Measurements from ENCODE around the gene SPNS2.
A peak's percentile ranks its signal among the peaks of the same experiment; 100 is the strongest.

The SPNS2 gene

DNA sequence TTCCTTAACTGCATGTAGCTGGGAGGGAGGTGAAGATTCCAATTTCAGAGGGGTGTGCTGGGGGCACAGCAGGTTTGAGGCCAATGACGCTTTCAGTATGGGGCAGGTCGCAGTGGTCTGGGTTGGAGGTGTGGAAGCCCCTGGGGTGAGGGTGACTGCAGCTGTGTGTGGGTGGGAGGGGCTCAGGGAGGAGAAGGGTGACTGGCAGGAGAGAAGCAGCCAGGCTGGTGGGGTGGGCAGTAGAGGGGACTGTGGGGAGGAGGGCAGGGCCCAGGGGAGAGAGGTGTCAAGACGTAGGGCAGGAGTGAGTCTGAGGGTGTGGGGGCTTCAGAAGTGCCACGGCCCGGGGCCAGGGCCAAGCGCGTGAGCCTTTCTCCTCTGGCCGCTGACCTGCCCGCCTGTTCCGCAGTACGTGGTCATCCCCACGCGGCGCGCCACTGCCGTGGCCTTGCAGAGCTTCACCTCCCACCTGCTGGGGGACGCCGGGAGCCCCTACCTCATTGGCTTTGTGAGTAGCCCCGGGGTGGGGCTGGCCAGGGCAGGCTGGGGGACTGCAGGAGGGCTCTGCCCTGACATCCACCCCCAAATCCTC is 37.1 kb downstream of the SPNS2 start:
- TF ChIP-seq, protein P1, sequence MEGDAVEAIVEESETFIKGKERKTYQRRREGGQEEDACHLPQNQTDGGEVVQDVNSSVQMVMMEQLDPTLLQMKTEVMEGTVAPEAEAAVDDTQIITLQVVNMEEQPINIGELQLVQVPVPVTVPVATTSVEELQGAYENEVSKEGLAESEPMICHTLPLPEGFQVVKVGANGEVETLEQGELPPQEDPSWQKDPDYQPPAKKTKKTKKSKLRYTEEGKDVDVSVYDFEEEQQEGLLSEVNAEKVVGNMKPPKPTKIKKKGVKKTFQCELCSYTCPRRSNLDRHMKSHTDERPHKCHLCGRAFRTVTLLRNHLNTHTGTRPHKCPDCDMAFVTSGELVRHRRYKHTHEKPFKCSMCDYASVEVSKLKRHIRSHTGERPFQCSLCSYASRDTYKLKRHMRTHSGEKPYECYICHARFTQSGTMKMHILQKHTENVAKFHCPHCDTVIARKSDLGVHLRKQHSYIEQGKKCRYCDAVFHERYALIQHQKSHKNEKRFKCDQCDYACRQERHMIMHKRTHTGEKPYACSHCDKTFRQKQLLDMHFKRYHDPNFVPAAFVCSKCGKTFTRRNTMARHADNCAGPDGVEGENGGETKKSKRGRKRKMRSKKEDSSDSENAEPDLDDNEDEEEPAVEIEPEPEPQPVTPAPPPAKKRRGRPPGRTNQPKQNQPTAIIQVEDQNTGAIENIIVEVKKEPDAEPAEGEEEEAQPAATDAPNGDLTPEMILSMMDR (IDR thresholded peaks at IDR 0.05), result no peak
- TF ChIP-seq ZFX (IDR thresholded peaks at IDR 0.05; ENCODE audit: borderline replicate concordance), result no peak
- H3K27ac ChIP-seq, result no peak overlapping the region

DNA sequence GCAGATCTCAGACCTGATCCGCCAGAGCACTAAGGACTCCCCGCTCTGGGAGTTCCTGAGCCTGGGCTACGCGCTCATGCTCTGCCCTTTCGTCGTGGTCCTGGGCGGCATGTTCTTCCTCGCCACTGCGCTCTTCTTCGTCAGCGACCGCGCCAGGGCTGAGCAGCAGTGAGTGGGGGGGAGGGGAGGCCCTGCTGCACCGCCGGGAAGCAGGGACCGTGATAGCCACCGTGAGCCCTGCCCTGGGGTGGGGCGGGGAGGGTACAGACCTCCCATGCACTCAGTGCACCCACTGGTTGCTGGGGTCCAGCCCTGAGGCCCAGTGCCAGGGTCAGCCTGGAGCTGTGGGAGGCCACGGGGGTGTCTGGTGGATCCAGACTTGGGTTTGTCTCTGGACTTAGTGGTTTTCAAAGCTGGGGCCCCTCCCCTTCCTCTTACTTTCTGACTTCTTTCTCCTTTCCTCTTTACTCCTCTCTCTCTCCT is 37.6 kb downstream of the SPNS2 start:
- no peak overlapping the region for H3K27ac ChIP-seq

DNA sequence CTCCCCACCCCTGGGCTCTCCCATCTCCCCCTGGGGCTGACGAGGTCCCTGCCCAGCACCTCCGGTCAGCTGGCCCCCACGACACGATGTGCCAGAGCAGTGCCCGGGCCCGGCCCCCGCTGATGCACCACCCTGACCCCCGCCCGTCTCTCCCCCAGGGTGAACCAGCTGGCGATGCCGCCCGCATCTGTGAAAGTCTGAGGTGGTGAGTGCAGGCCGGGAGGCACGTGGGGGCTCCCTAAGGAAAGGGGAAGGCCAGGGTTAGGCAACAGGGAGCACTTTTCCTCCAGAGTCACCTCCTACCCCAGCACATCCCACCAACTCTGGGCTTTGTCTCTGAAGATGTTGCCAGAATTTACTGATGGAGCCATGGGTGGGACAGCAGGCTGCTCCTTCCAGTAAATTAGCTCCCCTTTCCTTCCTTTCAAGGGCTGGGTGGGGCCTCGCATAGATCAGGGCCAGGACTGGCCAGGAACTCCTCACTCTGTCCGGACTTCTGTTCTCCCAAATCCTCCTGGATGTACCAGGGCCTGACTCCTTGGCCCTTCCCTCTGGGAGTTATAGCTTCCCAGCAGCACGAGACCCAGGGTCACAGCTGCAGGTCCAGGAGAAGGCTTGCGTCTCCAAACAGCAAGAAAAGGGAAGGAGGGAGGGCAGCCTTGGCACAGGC is 38.2 kb downstream of the SPNS2 start:
- H3K27ac ChIP-seq, result peak overlapping the region; percentile 15; the same call in 1 of the 2 replicates
- TF ChIP-seq, protein P1 (IDR thresholded peaks at IDR 0.05), result no peak
- TF ChIP-seq ZFX (IDR thresholded peaks at IDR 0.05; ENCODE audit: borderline replicate concordance), result no peak

More for the DNA sequence above, 37.6 kb downstream of the SPNS2 start:
- TF ChIP-seq ZFX (IDR thresholded peaks at IDR 0.05; ENCODE audit: borderline replicate concordance), result no peak
- TF ChIP-seq, protein P1 (IDR thresholded peaks at IDR 0.05), result no peak

DNA sequence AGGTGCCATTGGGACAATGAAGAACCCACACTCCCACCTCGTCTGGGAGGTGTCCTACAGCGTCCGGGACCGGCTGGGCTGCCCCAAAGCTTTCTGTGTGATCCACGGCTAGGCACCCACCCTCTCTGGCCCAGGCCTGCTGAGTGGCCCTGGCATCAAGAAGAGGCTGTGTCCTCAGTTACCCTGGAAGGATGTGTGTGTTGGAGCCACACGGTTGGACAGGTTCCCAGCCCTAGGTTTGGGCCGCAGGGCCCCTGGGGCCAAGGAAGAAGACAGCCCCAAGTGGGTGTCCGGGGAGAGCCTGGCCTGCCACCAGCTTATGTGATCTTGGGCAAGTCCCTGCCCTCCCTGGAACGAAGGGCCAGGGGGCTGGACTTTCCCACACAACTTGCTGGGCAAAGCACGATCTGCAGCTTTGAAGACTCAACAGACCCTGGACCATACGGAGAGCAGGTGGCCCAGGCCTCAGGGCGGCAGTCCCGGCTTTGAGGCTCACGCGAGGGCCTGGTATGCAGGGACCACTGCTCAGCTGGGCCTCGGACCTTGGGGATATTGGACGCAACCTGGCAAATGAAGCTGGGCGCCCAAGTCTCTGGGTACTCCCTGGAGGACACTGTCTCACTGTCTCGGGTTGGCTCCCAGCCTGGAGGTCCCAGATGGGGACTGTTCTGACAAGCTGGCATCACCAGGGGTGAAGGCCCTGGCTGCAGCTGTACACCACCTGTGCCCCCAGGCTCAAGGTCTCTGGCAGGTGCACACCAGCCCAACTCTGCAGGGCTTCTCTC is 39.0 kb downstream of the SPNS2 start:
- TF ChIP-seq, protein P1 (IDR thresholded peaks at IDR 0.05), result no peak
- TF ChIP-seq ZFX (IDR thresholded peaks at IDR 0.05; ENCODE audit: borderline replicate concordance), result no peak
- H3K27ac ChIP-seq, result peak overlapping the region; percentile 15; the same call in 1 of the 2 replicates

DNA sequence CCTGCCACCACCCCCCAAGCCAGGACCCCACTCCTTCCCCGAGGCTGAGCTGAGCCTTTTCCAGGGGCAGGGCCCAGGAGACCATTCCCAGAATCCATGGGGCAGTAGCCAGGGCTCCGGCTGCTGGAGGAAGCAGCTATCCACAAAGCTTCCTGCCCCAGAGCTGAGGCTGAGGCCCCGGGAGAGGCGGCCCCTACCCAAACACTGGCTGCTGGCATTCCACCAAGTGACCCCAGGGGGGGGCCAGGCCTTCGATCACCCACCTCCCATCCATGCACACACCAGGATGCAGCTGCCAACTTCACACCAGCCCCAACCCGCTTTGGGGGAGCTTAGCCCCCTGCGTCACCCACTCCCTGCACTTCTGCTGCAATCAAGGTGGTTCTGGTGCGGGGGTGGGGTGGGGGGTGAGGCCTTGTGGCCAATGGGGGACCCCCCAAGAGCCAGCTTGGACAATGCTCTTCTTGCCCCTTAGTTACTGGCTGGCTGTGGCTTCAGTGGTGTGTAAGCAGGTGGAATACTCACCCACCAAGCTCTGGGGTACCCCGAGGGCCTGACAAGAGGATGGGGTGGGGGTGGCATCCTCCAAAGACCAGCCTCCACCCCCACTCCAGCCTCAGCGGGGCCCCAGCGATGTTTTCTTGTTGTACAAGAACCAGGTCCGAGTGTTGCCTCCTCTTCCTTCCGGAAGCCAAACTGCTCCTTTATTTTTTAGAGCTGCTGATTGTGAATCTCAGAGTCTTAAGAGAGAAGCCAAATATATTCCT is 39.7 kb downstream of the SPNS2 start:
- no peak for TF ChIP-seq ZFX (IDR thresholded peaks at IDR 0.05; ENCODE audit: borderline replicate concordance)
- TF ChIP-seq, protein P1 (IDR thresholded peaks at IDR 0.05), result no peak
- H3K27ac ChIP-seq, result no peak overlapping the region

DNA sequence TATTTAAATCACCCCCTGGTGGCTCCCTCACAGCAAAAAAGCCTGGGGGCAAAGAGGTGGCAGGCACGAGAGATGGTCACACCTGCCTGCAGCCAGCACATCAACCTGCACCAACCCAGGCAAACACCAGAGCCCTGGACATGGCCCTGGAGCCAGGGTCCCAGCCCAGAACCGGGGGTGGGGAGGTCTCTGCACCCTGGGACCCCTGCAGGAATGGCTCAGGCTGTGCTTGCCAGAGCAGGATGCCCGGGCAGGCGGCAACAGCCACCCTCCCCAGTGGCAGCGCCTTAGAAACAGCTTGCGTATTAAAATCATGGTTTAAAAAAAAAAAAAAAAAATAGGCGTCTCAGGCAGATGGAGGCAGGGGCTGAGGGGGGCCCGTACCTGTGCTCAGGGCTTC is 40.3 kb downstream of the SPNS2 start:
- no peak for TF ChIP-seq ZFX (IDR thresholded peaks at IDR 0.05; ENCODE audit: borderline replicate concordance)
- TF ChIP-seq, protein P1 (IDR thresholded peaks at IDR 0.05), result no peak
- no peak overlapping the region for H3K27ac ChIP-seq

Measured in 22Rv1 (cell line).